Esophagus (tissue), 2 donors: Measurements from ENCODE around the gene MSANTD7. TPM values are rescaled to one million over a fixed set of nuclear protein-coding genes. Genes with fewer than 3 reads are reported as not detected.
"Not testable (repeated sequence)": the region's sequence is repeated elsewhere in the genome, so short reads cannot be mapped to it uniquely, and the experiment has no call there.

Experiments used
- H3K27ac ChIP-seq, 2 donors: one replicate each; pipeline ENCODE4 v1.5.1; 2013; ENCODE audit warnings: low read depth in 2 of 2, mild to moderate bottlenecking in 2 of 2, inconsistent platforms in 1 of 2, low read length in 1 of 2, moderate library complexity in 1 of 2
- H3K27me3 ChIP-seq, 2 donors: one replicate each; pipeline ENCODE4 v1.6.1; 2013; ENCODE audit warnings: low read length in 2 of 2, control low read depth in 1 of 2, mild to moderate bottlenecking in 1 of 2; ENCODE audit not compliant: insufficient read depth in 2 of 2, control insufficient read depth in 1 of 2
- H3K36me3 ChIP-seq, 2 donors: one replicate each; pipeline ENCODE4 v1.6.1; 2013; ENCODE audit warnings: low read length in 1 of 2; ENCODE audit not compliant: control insufficient read depth in 2 of 2, insufficient read depth in 2 of 2
- H3K4me1 ChIP-seq, 2 donors: one replicate each; pipeline ENCODE4 v1.6.1; 2013; ENCODE audit warnings: low read length in 1 of 2; ENCODE audit not compliant: control insufficient read depth in 2 of 2, insufficient read depth in 2 of 2
- H3K4me3 ChIP-seq, 2 donors: one replicate each; pipeline ENCODE4 v1.5.1; 2013; ENCODE audit warnings: low read length in 2 of 2, mild to moderate bottlenecking in 2 of 2, low read depth in 1 of 2, moderate library complexity in 1 of 2
- H3K9me3 ChIP-seq, 2 donors: one replicate each; pipeline ENCODE4 v1.6.1; 2013; ENCODE audit warnings: mild to moderate bottlenecking in 2 of 2, low read depth in 1 of 2, low read length in 1 of 2, moderate library complexity in 1 of 2; ENCODE audit not compliant: control insufficient read depth in 2 of 2, insufficient read depth in 1 of 2
- WGBS, 2 donors: extraction: QIAGEN DNeasy Blood & Tissue Kit; methylation state at CpG; one replicate each; pipeline ENCODE4 v1.1.7; 2013; 5-methylcytosine and 5-hydroxymethylcytosine counted together
- polyA plus RNA-seq, 2 donors: library from polyadenylated mRNA; stranded (reverse); fragments of 200-250 nt; gene quantifications; one replicate each; pipeline ENCODE4 v1.2.3, GENCODE V29; 2013
- donor health status: healthy with polysubstance abuse.
- donor health status: Bipolar disorder and iron deficiency.

MSANTD7 gene
- polyA plus RNA-seq, 2 donors, result 2.9 to 3.6 TPM

- not testable (repeated sequence) for H3K27me3 ChIP-seq, H3K9me3 ChIP-seq, H3K4me3 ChIP-seq, H3K4me1 ChIP-seq, H3K36me3 ChIP-seq, H3K27ac ChIP-seq
- WGBS, 2 donors, result 98 to 99% methylated on average over 7 of the region's 7 CpGs
Observed at GRCh38 chr10:14816717-14817116, 21.4 kb upstream of the MSANTD7 start.

GRCh38 chr10:14820010-14820774 lies 17.9 kb upstream of the MSANTD7 start:
- H3K4me1 ChIP-seq, result no peaks in the 10 kb centered on the region

GRCh38 chr10:14820775-14821154 lies 17.3 kb upstream of the MSANTD7 start:
- Histone ChIP-seq H3K36me3 (no peaks in the 10 kb centered on the region), H3K27me3 (no peaks in the 10 kb centered on the region), H3K4me3 (no peak overlapping the region), H3K9me3 (no peaks in the 10 kb centered on the region), H3K4me1 (no peaks in the 10 kb centered on the region), H3K27ac (no peak overlapping the region)
- WGBS, 2 donors, result 90 to 98% methylated on average over 5 of the region's 5 CpGs

More at GRCh38 chr10:14820010-14820774, 17.9 kb upstream of the MSANTD7 start:
- WGBS, 2 donors, result 79 to 86% methylated on average over 10 of the region's 10 CpGs
- H3K36me3 ChIP-seq, result no peaks in the 10 kb centered on the region
- no peaks in the 10 kb centered on the region for H3K27me3 ChIP-seq
- no peaks in the 10 kb centered on the region for H3K9me3 ChIP-seq
- no peak overlapping the region for H3K4me3 ChIP-seq
- H3K27ac ChIP-seq, result no peak overlapping the region

- Histone ChIP-seq H3K9me3 (no peaks in the 10 kb centered on the region), H3K4me3 (no peak overlapping the region), H3K27me3 (no peaks in the 10 kb centered on the region), H3K4me1 (no peaks in the 10 kb centered on the region), H3K36me3 (no peaks in the 10 kb centered on the region), H3K27ac (no peak overlapping the region)
- WGBS, 2 donors, result 74 to 85% methylated on average over 6 of the region's 6 CpGs
Observed at GRCh38 chr10:14821635-14822375, 16.3 kb upstream of the MSANTD7 start.

GRCh38 chr10:14822879-14823755 lies 15.0 kb upstream of the MSANTD7 start:
- WGBS, 2 donors, result 34 to 35% methylated on average over 3 of the region's 3 CpGs

GRCh38 chr10:14823966-14824365 lies 14.1 kb upstream of the MSANTD7 start:
- Histone ChIP-seq H3K27ac (no peak overlapping the region), H3K9me3 (no peaks in the 10 kb centered on the region), H3K4me3 (no peak overlapping the region), H3K36me3 (no peaks in the 10 kb centered on the region), H3K27me3 (no peaks in the 10 kb centered on the region), H3K4me1 (no peaks in the 10 kb centered on the region)
- 89 to 91% methylated on average over 3 of the region's 3 CpGs for WGBS, 2 donors

More at GRCh38 chr10:14822879-14823755, 15.0 kb upstream of the MSANTD7 start:
- no peak overlapping the region for H3K4me3 ChIP-seq
- H3K9me3 ChIP-seq, result no peaks in the 10 kb centered on the region
- no peak overlapping the region for H3K27ac ChIP-seq
- H3K4me1 ChIP-seq, result no peaks in the 10 kb centered on the region
- H3K27me3 ChIP-seq, result no peaks in the 10 kb centered on the region
- no peaks in the 10 kb centered on the region for H3K36me3 ChIP-seq

- Histone ChIP-seq H3K27ac (no peak overlapping the region), H3K4me1 (no peaks in the 10 kb centered on the region), H3K36me3 (no peaks in the 10 kb centered on the region), H3K27me3 (no peaks in the 10 kb centered on the region), H3K9me3 (no peaks in the 10 kb centered on the region), H3K4me3 (no peak overlapping the region)
- 41 to 53% methylated on average over 1 of the region's 1 CpG for WGBS, 2 donors
Observed at GRCh38 chr10:14826076-14826829, 11.9 kb upstream of the MSANTD7 start.

- Histone ChIP-seq H3K4me1 (no peaks in the 10 kb centered on the region), H3K27ac (no peak overlapping the region), H3K36me3 (no peaks in the 10 kb centered on the region), H3K27me3 (no peaks in the 10 kb centered on the region), H3K4me3 (no peak overlapping the region), H3K9me3 (no peaks in the 10 kb centered on the region)
- 74 to 79% methylated on average over 3 of the region's 3 CpGs for WGBS, 2 donors
Observed at GRCh38 chr10:14833106-14833505, 5.0 kb upstream of the MSANTD7 start.

GRCh38 chr10:14836208-14836607 lies 1.9 kb upstream of the MSANTD7 start:
- Histone ChIP-seq H3K27me3 (no peaks in the 10 kb centered on the region), H3K4me1 (no peaks in the 10 kb centered on the region), H3K4me3 (no peak overlapping the region), H3K9me3 (no peaks in the 10 kb centered on the region), H3K36me3 (no peaks in the 10 kb centered on the region), H3K27ac (no peak overlapping the region)
- 88 to 89% methylated on average over 2 of the region's 2 CpGs for WGBS, 2 donors
